NCI-H1417 (cell line): ENCODE results near the gene VPS37C.

Source experiments
- DNase-seq, 3 experiments: peaks; one replicate each; lab custom pipeline; 2025; lab: John Stamatoyannopoulos, UW

VPS37C gene

DNA sequence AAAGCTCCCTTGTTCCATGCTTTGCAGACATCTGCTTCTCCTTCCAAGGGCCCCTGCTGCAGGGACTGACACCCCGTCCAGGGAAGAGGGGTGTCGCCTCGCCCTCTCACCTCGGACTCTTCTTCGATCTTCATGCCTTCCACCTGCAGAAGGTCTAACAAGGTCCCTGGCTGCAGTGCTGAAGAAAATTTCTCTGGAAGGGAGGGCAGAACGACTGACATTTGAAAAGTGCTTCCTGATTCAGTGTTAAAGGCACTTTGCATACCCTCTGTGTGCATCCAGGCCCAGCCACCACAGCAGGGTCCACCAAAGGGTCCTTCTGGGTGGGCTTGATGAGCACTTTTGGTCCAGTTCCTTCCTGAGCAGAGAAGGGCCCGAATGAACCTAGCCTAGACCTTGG, 28.1 kb downstream of the VPS37C start:
- DNase-seq = no peak

DNA sequence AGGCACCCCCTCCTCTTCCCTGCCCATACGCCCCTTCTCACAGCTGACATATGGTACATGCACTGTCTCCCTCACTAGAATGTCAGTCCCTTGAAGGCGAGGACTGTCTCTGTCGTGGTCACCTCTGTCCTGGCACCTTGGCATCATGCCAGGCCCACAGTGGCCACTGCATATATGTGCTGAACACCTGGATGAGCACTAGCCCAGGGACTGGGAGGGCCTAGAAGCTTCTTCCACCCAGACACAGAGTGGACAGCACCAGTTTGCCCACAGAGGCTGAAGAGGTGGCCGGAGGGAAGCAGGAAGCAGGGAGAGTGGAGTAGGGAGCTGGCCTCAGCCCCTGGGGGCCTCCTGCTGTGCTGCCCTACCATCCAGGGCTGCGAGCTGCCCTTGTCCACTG, 28.6 kb downstream of the VPS37C start:
- DNase-seq = no peak

DNA sequence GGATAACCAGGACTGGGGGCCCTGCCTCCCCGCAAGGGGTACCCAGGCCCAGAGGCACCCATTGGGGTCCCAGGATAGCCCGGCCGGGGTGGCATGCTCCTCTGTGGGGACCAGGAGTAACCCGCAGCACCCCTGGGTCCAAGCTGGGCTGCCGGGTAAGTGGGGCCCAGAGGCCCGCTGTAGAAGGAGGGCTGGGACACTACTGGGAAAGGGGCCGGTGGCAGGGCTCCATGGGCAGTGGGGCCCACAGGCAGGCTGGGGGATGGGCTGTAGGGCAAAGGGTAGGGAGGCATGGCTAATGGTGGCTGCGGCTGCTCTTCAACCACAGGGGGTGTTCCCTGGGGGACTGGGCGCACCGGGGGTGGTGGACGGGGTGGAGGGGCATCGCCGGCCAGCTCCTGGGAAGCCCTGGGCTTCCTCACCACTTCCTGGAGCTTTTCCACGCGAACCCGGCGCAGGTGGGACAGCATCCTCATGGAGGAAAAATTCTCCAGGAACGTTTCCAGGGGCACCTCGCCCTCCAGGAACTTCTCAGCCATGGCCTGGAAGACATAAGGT, 29.1 kb downstream of the VPS37C start:
- no peak for DNase-seq

DNA sequence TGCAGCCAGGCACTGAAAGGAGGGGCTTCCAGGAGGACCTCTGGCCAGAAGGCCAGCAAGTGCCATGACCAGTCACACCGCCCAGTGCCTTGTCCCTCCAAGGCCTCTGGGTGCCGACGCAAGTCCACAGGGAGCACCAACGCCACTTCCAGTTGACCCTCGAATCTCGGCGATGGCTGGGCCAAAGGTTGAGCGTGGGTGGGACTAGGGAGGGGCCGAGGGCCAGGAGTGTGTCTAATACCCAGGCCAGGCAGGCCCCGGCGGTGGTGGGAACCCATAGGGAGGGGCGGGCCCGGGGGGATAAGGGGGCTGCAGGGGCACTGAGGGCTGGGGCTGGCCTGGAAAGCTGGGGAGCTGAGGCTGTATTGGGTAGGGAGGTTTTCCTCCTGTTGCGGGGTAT, 29.6 kb downstream of the VPS37C start:
- DNase-seq = no peak

DNA sequence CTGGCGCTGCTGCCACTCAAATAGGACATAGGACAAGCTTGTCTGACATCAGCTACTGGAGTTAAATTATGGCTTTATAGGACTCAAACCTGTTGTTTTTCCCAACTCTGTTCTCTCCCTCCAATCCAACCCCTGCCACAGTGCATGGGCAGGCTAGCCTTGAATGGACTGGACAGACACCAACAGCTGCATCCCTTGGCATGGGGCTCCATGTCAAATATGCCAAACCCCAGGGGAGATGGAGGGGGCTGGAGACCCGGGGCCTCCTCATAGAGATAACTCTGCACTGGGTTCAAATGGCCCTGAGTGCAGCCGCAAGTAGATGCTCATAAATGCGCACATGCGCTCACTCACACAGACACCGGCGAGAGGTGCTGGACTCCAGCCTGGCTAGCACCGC, 30.0 kb downstream of the VPS37C start:
- no peak for DNase-seq

DNA sequence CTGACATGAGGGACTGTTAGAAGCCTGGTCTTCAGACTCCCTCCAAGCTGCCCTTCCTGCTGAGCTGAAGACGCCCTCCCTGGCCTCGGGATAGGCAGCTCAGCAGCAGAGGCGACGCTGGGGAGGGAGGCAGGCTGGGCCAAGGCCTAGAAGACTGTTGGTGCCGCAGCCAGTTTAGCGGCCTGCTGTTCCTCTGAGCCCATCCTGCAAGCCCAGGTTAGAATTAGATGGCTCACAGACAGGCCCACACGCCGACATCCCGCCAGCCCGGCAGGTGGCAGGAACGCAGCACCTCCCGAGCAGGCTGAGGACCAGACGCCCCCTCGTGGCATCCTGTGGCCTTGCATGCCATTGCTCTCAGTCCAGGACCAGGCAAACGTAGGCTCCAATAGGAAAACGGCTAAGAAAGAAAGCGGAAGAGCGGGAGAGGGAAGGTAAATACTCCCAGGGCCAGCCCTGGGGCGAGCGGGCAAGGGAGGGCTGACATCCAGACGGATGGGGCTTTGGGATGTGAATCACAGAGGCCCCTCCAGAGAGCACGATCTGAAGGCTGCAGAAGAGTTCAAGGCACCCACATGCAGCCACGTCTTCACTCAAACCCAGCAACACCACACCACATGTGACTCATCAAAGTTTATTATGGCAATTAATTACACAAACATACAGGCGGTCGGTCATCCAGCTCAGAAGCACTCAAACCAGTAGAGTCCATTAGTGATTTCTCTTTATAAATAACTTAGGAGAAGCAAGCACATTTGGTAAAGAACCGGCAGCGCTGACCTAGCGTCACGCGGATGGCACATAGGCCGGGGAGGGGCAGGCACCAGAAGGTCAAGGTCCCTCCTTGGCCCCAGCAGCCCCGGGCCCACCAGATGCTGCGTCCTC, 31.3 kb downstream of the VPS37C start:
- no peak for DNase-seq

DNA sequence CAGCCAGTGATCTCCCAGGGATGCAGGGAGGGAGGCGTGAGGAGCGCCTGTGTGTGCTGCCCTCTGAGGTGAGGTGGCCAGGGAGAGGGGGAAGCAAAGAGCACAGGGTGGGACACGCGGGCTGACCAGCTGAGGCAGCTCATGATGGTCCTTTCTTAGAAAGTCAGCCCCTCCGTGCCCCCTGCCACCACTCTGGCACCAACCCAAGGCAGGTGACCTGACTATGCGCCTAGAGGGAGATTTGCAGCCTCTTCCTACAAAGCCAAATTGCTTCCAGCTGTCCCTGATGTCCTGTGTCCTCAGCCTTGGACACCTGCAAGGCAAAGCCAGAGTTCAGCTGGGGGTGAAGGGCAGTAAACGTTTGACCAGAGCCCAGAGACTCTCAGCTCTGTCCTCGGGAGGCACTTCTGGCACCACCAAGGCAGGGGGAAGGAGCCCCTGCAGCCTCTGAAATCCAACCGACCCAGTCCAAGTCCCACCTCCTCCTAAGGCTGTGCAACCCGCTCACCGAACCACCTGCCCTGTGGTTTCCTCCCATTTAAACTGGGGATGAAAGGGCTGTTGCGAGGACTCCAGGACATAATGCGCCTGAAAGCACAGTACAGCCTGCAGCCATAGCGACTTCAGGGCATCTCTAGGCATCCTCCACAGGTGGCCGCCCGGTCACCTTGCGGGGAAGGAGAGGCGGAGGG, 32.1 kb downstream of the VPS37C start:
- DNase-seq = no peak

DNA sequence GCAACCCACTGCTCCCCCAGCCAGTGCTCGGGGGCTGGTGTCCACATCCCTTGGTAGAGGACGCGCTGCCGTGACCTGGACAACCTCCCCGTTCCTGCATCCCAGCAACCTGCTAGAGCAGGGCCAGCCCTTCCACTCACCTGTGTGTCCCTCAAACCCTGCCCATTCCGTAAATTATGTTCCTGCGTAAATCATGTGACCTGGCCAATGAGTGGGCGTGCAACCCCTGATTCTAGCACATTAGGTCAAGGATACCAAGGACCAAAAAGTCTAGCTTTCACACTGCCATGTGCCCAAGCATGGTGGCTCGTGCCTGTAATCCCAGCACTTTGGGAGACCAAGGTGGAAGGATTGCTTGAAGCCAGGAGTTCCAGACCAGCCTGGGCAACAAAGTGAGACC, 33.2 kb downstream of the VPS37C start:
- no peak for DNase-seq

DNA sequence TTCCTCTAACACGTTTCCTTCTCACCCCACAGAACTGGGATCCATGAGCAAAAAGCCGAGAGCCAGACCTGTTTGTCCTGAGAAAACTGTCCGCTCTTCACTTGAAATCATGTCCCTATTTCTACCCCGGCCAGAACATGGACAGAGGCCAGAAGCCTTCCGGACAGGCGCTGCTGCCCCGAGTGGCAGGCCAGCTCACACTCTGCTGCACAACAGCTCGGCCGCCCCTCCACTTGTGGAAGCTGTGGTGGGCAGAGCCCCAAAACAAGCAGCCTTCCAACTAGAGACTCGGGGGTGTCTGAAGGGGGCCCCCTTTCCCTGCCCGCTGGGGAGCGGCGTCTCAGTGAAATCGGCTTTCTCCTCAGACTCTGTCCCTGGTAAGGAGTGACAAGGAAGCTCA, 35.0 kb downstream of the VPS37C start:
- no peak for DNase-seq

DNA sequence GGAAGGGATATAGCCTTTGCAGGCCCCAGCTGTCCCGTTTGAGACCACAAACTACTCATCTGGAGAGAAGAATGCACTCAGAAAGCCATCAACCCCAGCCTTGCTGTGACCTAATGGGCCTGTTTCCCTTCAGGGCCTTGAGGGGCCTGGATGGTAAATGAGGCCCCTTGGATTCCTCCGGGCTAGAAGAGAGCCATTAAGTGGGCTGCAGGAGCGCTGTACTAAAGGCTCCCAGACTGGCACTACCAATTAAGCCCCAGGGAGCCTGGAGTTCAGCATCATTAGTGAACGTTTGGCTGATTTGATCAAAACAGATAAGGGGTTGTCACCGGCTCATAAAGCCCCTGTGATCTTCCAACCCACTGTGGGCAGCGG, 35.9 kb downstream of the VPS37C start:
- DNase-seq = no peak

DNA sequence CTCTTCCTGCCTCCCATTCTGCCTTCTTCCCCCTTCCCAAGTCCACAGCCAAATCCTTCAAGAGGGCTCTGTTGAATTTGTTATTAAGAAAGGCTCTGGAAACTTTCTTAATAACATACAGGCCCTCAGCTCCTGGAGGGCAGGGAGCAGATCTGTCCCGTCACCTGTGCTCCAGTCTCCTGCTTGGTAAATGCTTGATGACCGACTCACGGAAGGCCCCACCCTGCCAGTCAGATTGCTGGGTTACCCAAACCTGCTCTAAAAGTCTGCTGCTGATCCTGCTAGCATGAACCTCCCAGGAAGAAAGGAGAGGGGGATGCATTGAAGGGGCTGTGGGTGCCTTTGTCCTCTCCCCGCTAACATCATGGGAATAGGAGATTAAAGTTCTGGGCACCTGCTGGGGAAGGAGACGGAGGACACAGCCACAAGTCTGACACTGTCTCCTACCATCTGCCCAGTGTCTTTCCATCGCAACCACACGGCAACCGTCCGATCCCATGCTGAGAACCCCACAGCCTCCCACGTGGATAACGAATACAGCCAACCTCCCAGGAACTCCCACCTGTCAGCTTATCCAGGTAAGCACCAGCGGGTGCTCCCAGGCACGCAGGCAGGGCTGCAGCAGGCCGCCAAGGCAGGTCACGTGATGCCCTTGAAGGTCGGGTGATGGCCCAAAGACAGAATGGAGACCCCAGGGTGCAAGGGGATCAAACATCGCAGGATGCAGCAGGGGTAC, 36.5 kb downstream of the VPS37C start:
- DNase-seq = no peak

DNA sequence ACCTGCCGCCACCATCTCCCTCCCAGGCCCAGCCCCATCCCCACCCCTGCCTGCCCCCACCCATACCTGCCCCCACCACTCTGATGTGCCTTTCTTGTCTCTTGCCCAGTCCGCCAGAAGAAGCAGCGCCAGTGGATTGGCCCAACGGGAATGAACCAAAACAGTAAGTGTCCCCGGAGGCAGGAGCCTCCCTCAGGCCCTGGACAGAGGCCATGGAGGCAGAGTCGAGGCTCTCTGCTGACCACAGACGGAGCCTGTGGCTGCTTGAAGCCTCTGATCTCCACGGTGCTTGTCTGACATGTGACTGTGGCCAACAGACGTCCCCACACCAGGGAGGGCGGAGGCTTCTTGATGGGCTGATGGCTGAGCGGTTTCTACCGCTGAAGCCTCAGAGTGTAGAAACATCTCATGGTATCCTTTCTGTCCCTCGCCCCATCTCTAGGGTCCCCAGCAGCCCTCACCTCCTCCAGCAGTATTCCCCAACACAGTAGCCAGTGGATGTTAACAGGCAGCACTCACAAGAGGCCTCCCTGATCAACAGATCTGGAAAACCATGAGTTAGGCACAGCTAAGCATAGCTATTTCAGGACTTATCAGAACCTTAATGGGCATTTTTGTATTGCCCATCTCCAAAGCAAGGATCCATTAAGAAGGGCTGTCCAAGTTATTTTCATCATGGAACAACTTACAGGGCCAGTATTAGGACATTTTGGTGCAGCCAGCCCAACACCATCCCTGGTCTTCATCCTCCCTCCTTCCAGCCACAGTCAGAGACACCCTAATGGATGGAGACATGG, 37.3 kb downstream of the VPS37C start:
- DNase-seq = no peak

DNA sequence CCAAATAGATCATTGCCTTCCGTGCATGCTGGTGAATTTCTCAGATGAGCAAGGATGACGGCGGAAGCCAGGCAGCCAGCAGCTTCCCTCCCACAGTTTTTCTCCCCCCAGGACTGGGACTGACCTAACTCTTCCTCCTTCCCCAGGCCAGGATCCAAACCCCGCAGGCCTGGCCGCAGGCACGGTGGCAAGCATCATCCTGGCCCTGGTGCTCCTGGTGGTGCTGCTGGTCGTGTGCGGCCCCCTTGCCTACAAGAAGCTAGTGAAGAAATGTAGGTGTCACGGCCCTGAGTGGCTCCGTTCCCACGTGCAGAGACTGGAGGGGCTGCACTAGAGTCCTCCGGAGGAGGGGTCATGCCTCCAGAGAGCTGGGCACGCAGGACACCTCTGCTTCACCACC, 38.5 kb downstream of the VPS37C start:
- no peak for DNase-seq

DNA sequence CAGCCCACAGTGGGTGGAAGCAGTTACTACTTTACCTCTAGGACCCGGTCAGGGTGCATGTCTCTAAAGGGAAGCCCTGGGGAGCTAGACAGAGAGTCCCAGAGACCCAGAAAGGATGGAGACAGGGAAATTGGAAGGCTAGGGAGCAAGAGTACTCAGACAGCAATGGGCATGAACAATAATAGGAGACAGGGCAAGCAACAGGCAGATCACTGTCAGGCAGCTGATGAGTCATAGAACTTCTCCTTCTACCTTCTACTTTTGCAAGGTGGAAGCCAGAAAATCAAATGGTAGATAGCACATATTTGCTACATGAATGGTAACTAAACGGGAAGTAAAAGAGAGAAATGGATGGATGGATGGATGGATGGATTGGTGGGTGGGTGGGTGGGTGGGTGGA, 39.3 kb downstream of the VPS37C start:
- no peak for DNase-seq

DNA sequence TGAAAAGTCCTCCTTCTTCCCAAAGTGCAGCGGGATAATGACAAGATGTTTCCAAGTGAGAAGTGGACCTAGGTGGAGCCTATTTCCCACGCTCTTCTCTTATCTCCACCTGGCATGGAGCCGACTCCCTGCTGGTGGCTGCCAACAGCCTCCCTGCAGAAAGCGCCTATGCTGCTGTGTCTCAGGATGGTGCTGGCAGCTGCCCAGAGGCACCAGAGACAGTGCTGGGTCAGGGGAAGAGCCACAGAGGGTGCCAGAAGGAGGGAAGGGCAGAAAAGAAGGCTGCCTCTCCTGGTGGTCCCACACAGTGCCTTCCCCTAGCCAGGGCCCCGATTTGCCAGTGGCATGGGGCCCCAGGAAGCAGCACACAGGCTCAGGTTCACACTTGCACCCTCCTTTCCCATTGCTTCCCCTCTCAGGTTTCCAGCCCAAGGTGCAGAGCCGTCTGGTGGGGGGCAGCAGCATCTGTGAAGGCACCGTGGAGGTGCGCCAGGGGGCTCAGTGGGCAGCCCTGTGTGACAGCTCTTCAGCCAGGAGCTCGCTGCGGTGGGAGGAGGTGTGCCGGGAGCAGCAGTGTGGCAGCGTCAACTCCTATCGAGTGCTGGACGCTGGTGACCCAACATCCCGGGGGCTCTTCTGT, 39.9 kb downstream of the VPS37C start:
- no peak for DNase-seq

DNA sequence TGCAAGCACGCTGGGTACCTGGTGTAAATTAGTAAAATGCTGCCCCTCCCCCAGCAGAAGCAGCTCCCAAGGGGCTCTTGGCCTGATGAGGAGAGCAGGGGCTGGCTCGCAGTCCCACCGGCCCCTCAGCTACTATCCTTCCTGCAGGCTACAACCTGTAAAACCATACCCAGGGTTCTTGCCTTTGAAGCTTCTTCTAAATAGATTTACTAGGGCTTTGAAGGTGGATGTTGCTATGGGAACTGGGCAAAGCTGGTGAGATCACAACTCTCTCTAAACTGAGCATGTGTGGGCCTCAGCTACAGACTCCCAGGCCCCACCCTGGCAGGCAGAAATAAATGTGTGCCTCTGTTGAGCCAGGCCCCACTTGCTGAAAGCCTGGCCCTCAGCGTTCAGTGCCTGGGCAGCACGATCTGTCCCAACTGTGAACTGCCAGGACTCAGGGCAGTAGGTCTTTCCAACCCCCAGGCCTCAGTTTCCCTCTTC, 40.5 kb downstream of the VPS37C start:
- DNase-seq = no peak

DNA sequence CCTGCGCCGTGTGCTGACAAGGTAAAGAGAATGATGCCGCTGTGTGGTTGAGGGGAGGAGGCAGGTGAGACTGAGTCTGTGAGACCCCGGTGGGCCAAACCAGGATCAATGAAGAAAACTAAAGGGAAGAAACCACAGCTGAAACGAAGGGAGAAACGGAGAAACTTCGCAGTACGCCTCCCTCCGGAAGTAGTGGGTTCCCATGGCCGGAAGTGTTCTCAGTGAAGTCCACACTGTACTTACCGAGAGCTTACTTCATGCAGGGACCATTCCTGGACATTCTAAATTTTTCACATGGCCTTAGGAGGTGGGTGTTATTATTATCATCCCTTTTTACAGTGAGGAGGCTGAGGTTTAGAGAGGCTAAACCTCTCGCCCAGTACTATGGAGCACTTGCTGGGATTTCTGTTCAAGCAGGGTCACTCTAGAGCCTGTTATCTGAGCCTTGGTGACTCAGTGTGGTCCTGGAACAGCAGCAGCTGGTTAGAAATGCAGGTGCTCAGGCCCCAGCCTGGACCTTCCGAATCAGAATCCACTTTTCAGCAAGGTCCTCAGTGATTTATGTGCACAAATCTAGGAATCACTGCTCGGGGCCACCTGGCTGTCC, 41.0 kb downstream of the VPS37C start:
- no peak for DNase-seq

DNA sequence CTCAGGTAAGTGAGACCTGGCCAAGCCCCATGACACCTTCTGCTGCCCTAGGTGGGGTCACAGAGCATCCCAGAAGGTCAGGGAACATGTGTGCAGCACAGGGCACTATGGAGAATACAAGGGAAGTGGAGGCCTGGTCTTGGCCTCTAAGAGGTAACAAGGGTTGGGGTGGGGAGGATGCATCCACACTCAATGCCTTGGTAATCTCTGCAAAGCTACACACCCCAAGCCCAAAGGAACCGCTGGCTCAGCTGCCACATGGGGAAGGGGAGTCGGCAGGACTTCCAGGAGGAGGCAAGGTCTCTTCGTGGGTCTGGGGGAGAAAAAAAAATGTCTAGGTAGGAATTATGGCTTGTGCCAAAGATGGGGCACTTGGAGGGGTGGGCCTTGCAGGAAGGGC, 41.7 kb downstream of the VPS37C start:
- DNase-seq = no peak

DNA sequence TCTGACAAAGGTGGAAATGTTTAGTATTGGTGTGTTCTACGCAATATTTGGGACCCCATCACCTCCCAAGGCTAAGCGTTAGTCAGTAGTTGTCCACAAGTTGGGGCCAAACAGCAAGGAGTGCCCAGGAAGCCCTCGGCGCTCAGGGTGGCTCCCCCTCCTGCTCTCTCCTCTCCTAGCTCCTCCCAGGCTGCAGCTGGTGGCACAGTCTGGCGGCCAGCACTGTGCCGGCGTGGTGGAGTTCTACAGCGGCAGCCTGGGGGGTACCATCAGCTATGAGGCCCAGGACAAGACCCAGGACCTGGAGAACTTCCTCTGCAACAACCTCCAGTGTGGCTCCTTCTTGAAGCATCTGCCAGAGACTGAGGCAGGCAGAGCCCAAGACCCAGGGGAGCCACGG, 42.2 kb downstream of the VPS37C start:
- no peak for DNase-seq

DNA sequence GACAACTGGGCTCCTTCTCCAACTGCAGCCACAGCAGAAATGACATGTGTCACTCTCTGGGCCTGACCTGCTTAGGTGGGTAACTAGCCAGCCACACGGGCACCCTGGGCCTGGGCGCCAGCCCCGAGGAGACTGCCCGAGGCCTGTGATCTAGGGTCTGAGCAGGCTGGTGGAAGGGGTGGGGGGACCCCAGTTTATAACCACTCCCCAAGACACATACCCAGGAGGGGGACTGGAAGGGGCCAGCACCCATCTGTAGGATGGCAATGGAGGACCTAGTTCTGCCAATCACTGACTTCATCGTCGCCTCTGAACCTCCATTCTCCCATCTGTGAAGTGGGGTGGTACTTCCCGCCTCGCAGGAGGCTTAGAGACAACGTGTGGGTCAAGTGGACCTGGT, 42.8 kb downstream of the VPS37C start:
- DNase-seq = no peak

DNA sequence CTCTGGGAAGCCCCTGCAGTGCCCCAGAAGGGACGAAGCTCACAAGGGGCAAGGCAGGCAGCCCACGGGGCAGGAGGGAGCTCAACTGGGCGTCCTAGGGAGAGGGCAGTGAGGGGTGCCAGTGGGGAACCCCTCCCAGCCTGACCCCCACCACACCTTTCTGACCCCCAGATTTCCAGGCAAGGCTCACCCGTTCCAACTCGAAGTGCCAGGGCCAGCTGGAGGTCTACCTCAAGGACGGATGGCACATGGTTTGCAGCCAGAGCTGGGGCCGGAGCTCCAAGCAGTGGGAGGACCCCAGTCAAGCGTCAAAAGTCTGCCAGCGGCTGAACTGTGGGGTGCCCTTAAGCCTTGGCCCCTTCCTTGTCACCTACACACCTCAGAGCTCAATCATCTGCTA, 43.2 kb downstream of the VPS37C start:
- DNase-seq = no peak
